K562 (cell line): ENCODE data around the gene POLR3G. TPM values are rescaled to one million over a fixed set of nuclear protein-coding genes. Genes with fewer than 3 reads are reported as not detected.

Experiments
- ARHGAP35 ChIP-seq: fragments of 450-650 bp; IDR thresholded peaks from 2 replicates; pipeline ENCODE4 v1.6.1; 2018; ENCODE audit not compliant: partially characterized antibody
- ARID3A ChIP-seq: IDR thresholded peaks from 2 replicates; pipeline ENCODE4 v1.6.1; 2012; ENCODE audit warnings: low read depth, low read length, improper control_type of control experiment, borderline replicate concordance
- CHCHD3 ChIP-seq: fragments of 250-450 bp; sonication (Bioruptor Pico); IDR thresholded peaks from 2 replicates; pipeline ENCODE4 v2.1.2; 2022; ENCODE audit warnings: mild to moderate bottlenecking
- GTF2F1 ChIP-seq: IDR thresholded peaks from 2 replicates; pipeline ENCODE4 v1.6.1; 2011; ENCODE audit warnings: low read depth, low read length, improper control_type of control experiment
- HIVEP1 ChIP-seq: fragments of 250-450 bp; sonication (Bioruptor Pico); IDR thresholded peaks from 2 replicates; pipeline ENCODE4 v1.4.0; 2020; ENCODE audit warnings: mild to moderate bottlenecking
- HSF4 ChIP-seq: fragments of 250-450 bp; sonication (Bioruptor Pico); IDR thresholded peaks from 2 replicates; pipeline ENCODE4 v2.1.2; 2022; ENCODE audit warnings: mild to moderate bottlenecking, moderate library complexity, borderline replicate concordance
- MIER1 ChIP-seq: fragments of 450-650 bp; IDR thresholded peaks from 2 replicates; pipeline ENCODE4 v1.6.1; 2016; ENCODE audit warnings: antibody characterized with exemption, mild to moderate bottlenecking, low read depth
- OTX1 ChIP-seq: fragments of 450-650 bp; formaldehyde crosslinking; IDR thresholded peaks from 2 replicates; pipeline ENCODE4 v1.4.0; 2022; ENCODE audit warnings: mild to moderate bottlenecking
- PRMT5 ChIP-seq: sonication (generic); formaldehyde crosslinking; IDR thresholded peaks from 2 replicates; pipeline ENCODE4 v1.5.0; 2020; ENCODE audit warnings: missing genetic modification reagents
- RUNX1 ChIP-seq: sonication (generic); IDR thresholded peaks from 2 replicates; pipeline ENCODE4 v1.6.1; 2016; ENCODE audit warnings: antibody characterized with exemption, low read depth
- SMAD1 ChIP-seq: fragments of 150-350 bp; IDR thresholded peaks from 2 replicates; pipeline ENCODE4 v1.6.1; 2014; ENCODE audit warnings: low read length, low read depth; ENCODE audit not compliant: partially characterized antibody
- U2AF1 ChIP-seq: fragments of 200-400 bp; formaldehyde crosslinking; optimal IDR thresholded peaks from 2 replicates; pipeline ENCODE3; 2017; ENCODE audit warnings: mild to moderate bottlenecking, low read depth, low read length, moderate library complexity
- XRCC5 ChIP-seq: fragments of 200-400 bp; formaldehyde crosslinking; IDR thresholded peaks from 2 replicates; pipeline ENCODE4 v1.6.1; 2017; ENCODE audit warnings: low read depth, mild to moderate bottlenecking, low read length
- ZMIZ1 ChIP-seq, 2 experiments: fragments of 150-350 bp in 1 of 2; IDR thresholded peaks; 2 replicates each; pipeline ENCODE4 v1.6.1; 2012 to 2016; ENCODE audit warnings: low read depth in 2 of 2, low read length in 2 of 2, mild to moderate bottlenecking in 1 of 2, moderate library complexity in 1 of 2
- ZNF197 ChIP-seq: fragments of 200-800 bp; sonication (Bioruptor generic); IDR thresholded peaks from 2 replicates; pipeline ENCODE4 v1.6.1; 2016; ENCODE audit warnings: low read depth, missing genetic modification characterization, missing compliant biosample characterization
- ZNF274 ChIP-seq: IDR thresholded peaks from 2 replicates; pipeline ENCODE4 v1.6.1; 2011; ENCODE audit warnings: low read depth, mild to moderate bottlenecking, low read length, moderate library complexity, borderline replicate concordance
- ZNF395 ChIP-seq: fragments of 200-800 bp; sonication (Bioruptor generic); IDR thresholded peaks from 2 replicates; pipeline ENCODE4 v1.6.1; 2017; ENCODE audit warnings: missing genetic modification characterization, missing compliant biosample characterization
- ZNF717 ChIP-seq: fragments of 250-450 bp; sonication (Bioruptor Pico); IDR thresholded peaks from 2 replicates; pipeline ENCODE4 v1.5.0; 2021
- polyA plus RNA-seq, 8 experiments: library from polyadenylated mRNA; depleted of rRNA in 4 of 8; stranded (reverse) in 5 of 8; unstranded in 3 of 8; fragments of >200 nt; fragmentation: Nextera tagmentation in 2 of 8; fragmentation: Illumina TruSeq in 1 of 8; extraction: Ambion mirVana in 2 of 8; extraction: Trizol in 1 of 8; gene quantifications; 2 replicates each; pipeline versions ENCODE4 v1.2.1 to v1.2.3, GENCODE V29; 2011 to 2014; ENCODE audit warnings: inconsistent platforms in 1 of 8, missing spikeins in 1 of 8
- total RNA-seq, 7 experiments: library from RNA; depleted of rRNA in 6 of 7; stranded (reverse); fragments of >200 nt in 6 of 7; fragmentation: Illumina TruSeq in 2 of 7; extraction: Trizol in 2 of 7; gene quantifications; 2 replicates each; pipeline versions ENCODE4 v1.2.1 to v1.2.3, GENCODE V29; 2011 to 2021; ENCODE audit warnings: low replicate concordance in 1 of 7
- TF ChIP-seq, protein P1 (sequence below): sonication (generic); formaldehyde crosslinking; IDR thresholded peaks from 2 replicates; pipeline ENCODE4 v1.8.0; 2022; ENCODE audit warnings: mild to moderate bottlenecking, missing genetic modification reagents

Gene POLR3G
- total and polyA plus RNA-seq, 9 of the 15 experiments (the other 6 are each of a cell fraction or from before 2014, with no cell fraction given): 39.0 to 111 (median 59.0) TPM

GRCh38 chr5:90529194-90529938 lies 54.7 kb downstream of the POLR3G start, which contains the start of gene LYSMD3 (continued):
- no peak for TF ChIP-seq ARHGAP35
- no peak for TF ChIP-seq CHCHD3
- TF ChIP-seq OTX1 (CRISPR knock-in tag): no peak
- TF ChIP-seq HSF4: no peak
- peak; percentile 76; the same call in 1 of the 2 replicates for TF ChIP-seq ZNF395 (CRISPR knock-in tag)
- TF ChIP-seq SMAD1: peak; percentile 44
- TF ChIP-seq, protein P1, sequence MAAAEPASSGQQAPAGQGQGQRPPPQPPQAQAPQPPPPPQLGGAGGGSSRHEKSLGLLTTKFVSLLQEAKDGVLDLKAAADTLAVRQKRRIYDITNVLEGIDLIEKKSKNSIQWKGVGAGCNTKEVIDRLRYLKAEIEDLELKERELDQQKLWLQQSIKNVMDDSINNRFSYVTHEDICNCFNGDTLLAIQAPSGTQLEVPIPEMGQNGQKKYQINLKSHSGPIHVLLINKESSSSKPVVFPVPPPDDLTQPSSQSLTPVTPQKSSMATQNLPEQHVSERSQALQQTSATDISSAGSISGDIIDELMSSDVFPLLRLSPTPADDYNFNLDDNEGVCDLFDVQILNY (CRISPR knock-in tag): 0 out of 2 replicates have a peak, but pooled peaks have one; percentile 54
- TF ChIP-seq ZNF274: no peak
- TF ChIP-seq ARID3A: no peak
- no peak for TF ChIP-seq ZNF197 (CRISPR knock-in tag)
- no peak for TF ChIP-seq XRCC5
- TF ChIP-seq U2AF1: no peak
- TF ChIP-seq HIVEP1 (CRISPR knock-in tag): no peak
- no peak for TF ChIP-seq GTF2F1
- TF ChIP-seq RUNX1: peak; percentile 76; the same call in 1 of the 2 replicates
- no peak for TF ChIP-seq PRMT5 (CRISPR knock-in tag)
- no peak for TF ChIP-seq ZNF717 (CRISPR knock-in tag)
- TF ChIP-seq MIER1: no peak
- TF ChIP-seq ZMIZ1 (IDR thresholded peaks at IDR 0.05; ENCODE audit: low read depth in 2 of 2, low read length in 2 of 2): no peak
